Measurements from ENCODE around the gene HPN.

DNA sequence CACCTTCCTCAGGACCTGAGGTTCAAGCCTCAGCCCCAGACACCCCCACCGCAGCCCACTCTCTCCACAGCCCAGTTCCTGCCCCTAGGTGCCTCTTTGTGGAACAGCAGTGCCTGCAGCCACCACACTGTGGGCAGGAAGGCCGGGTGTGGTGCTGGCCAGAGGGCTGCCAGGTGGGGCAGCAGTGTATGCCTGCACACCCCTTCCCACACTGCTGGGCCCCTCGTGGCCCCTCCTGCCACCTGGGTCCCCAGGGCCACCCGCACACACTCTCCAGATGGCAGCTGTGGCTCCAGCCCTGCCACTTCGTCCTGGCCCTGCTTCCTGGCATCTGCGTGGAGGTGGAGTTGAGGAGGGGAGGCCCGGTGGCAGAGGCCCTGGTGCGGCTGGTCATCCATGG is 35.1 kb downstream of the HPN start:
- TF ChIP-seq ZEB1 (IDR thresholded peaks at IDR 0.05; ENCODE audit: insufficient replicate concordance, low read depth) (no peak), NR1H2 (CRISPR knock-in tag; IDR thresholded peaks at IDR 0.05; ENCODE audit: borderline replicate concordance, low read depth) (no peak)
- TF ChIP-seq, protein P1, sequence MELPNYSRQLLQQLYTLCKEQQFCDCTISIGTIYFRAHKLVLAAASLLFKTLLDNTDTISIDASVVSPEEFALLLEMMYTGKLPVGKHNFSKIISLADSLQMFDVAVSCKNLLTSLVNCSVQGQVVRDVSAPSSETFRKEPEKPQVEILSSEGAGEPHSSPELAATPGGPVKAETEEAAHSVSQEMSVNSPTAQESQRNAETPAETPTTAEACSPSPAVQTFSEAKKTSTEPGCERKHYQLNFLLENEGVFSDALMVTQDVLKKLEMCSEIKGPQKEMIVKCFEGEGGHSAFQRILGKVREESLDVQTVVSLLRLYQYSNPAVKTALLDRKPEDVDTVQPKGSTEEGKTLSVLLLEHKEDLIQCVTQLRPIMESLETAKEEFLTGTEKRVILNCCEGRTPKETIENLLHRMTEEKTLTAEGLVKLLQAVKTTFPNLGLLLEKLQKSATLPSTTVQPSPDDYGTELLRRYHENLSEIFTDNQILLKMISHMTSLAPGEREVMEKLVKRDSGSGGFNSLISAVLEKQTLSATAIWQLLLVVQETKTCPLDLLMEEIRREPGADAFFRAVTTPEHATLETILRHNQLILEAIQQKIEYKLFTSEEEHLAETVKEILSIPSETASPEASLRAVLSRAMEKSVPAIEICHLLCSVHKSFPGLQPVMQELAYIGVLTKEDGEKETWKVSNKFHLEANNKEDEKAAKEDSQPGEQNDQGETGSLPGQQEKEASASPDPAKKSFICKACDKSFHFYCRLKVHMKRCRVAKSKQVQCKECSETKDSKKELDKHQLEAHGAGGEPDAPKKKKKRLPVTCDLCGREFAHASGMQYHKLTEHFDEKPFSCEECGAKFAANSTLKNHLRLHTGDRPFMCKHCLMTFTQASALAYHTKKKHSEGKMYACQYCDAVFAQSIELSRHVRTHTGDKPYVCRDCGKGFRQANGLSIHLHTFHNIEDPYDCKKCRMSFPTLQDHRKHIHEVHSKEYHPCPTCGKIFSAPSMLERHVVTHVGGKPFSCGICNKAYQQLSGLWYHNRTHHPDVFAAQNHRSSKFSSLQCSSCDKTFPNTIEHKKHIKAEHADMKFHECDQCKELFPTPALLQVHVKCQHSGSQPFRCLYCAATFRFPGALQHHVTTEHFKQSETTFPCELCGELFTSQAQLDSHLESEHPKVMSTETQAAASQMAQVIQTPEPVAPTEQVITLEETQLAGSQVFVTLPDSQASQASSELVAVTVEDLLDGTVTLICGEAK (IDR thresholded peaks at IDR 0.05) = no peak
- TF ChIP-seq, protein P1 (CRISPR knock-in tag; IDR thresholded peaks at IDR 0.05) = no peak
